T-helper 2 cell treated with Interferon-gamma antibody and Interleukin-4, amounts not matched to agents 5 μg/mL and 100 μg/mL, for 36 hours (primary cell): ENCODE data around the gene CROT.

ENCODE experiments used
- DNase-seq: peaks from one replicate; pipeline ENCODE4 v3.0.0; 2021; ENCODE audit warnings: low spot score
- H3K27ac Mint-ChIP-seq: one replicate; pipeline ENCODE4 v1.8.0; 2021; ENCODE audit warnings: mild to moderate bottlenecking, mixed read lengths
- H3K27me3 Mint-ChIP-seq: one replicate; pipeline ENCODE4 v1.8.0; 2021; ENCODE audit warnings: low read depth, mixed read lengths
- H3K36me3 Mint-ChIP-seq: one replicate; pipeline ENCODE4 v1.8.0; 2021; ENCODE audit warnings: low read depth, mixed read lengths
- H3K4me1 Mint-ChIP-seq: one replicate; pipeline ENCODE4 v1.8.0; 2021; ENCODE audit warnings: low read depth, mixed read lengths
- H3K4me3 Mint-ChIP-seq: one replicate; pipeline ENCODE4 v1.8.0; 2022; ENCODE audit warnings: mild to moderate bottlenecking, moderate library complexity, mixed read lengths
- H3K9me3 Mint-ChIP-seq: one replicate; pipeline ENCODE4 v1.8.0; 2021; ENCODE audit warnings: mixed read lengths

Gene CROT

GRCh38 chr7:87330316-87330715, 15.1 kb upstream of the CROT start:
- Mint-ChIP-seq H3K4me1 (peaks cover 2% of the 10 kb centered on the region), H3K4me3 (no peak overlapping the region), H3K27ac (no peak overlapping the region), H3K9me3 (peaks cover 60% of the 10 kb centered on the region), H3K27me3 (no peaks in the 10 kb centered on the region), H3K36me3 (peaks cover 39% of the 10 kb centered on the region)
- no peak for DNase-seq

GRCh38 chr7:87330942-87331341, 14.5 kb upstream of the CROT start:
- no peaks in the 10 kb centered on the region for H3K27me3 Mint-ChIP-seq
- DNase-seq = no peak
- H3K4me1 Mint-ChIP-seq = peaks cover 2% of the 10 kb centered on the region
- H3K27ac Mint-ChIP-seq = no peak overlapping the region
- H3K4me3 Mint-ChIP-seq = no peak overlapping the region
- peaks cover 54% of the 10 kb centered on the region for H3K9me3 Mint-ChIP-seq
- H3K36me3 Mint-ChIP-seq = peaks cover 39% of the 10 kb centered on the region

GRCh38 chr7:87331687-87332252, 13.7 kb upstream of the CROT start:
- Mint-ChIP-seq H3K27ac (no peak overlapping the region), H3K4me3 (no peak overlapping the region), H3K27me3 (no peaks in the 10 kb centered on the region), H3K36me3 (peaks cover 38% of the 10 kb centered on the region), H3K4me1 (peaks cover 2% of the 10 kb centered on the region), H3K9me3 (peaks cover 45% of the 10 kb centered on the region)
- DNase-seq = no peak

GRCh38 chr7:87332321-87332720, 13.1 kb upstream of the CROT start:
- no peaks in the 10 kb centered on the region for H3K4me1 Mint-ChIP-seq
- H3K4me3 Mint-ChIP-seq = no peak overlapping the region
- peaks cover 35% of the 10 kb centered on the region for H3K36me3 Mint-ChIP-seq

GRCh38 chr7:87336136-87336535, 9.3 kb upstream of the CROT start:
- H3K4me3 Mint-ChIP-seq = no peak overlapping the region
- H3K27me3 Mint-ChIP-seq = no peaks in the 10 kb centered on the region
- no peak overlapping the region for H3K27ac Mint-ChIP-seq
- no peak for DNase-seq
- no peaks in the 10 kb centered on the region for H3K4me1 Mint-ChIP-seq
- H3K36me3 Mint-ChIP-seq = peaks cover 14% of the 10 kb centered on the region
- peaks cover 14% of the 10 kb centered on the region for H3K9me3 Mint-ChIP-seq

More at GRCh38 chr7:87332321-87332720, 13.1 kb upstream of the CROT start:
- peaks cover 40% of the 10 kb centered on the region for H3K9me3 Mint-ChIP-seq
- DNase-seq = no peak
- H3K27ac Mint-ChIP-seq = no peak overlapping the region
- H3K27me3 Mint-ChIP-seq = no peaks in the 10 kb centered on the region

DNA sequence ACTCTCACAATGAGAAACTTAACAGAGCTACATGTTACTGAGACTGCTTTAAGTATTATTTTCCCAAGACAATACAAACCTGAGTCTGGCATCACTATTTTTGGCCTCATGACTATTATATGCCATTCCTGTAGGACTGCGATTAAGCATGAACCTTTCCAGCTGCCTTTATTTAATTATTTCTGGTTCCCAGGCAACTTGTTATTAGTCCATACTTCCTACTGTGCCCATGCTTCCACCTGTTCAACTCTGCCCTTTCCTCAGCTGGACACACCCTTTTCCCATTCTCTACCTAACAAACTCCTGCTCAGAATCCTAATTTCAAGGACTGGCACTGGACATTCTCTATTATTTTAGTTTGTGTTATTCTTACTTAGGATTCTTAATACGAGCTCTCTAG, 8.1 kb upstream of the CROT start:
- Mint-ChIP-seq H3K27ac (no peak overlapping the region), H3K4me1 (peaks cover 9% of the 10 kb centered on the region), H3K27me3 (no peaks in the 10 kb centered on the region), H3K9me3 (peaks cover 5% of the 10 kb centered on the region), H3K36me3 (peaks cover 14% of the 10 kb centered on the region), H3K4me3 (no peak overlapping the region)
- no peak for DNase-seq

DNA sequence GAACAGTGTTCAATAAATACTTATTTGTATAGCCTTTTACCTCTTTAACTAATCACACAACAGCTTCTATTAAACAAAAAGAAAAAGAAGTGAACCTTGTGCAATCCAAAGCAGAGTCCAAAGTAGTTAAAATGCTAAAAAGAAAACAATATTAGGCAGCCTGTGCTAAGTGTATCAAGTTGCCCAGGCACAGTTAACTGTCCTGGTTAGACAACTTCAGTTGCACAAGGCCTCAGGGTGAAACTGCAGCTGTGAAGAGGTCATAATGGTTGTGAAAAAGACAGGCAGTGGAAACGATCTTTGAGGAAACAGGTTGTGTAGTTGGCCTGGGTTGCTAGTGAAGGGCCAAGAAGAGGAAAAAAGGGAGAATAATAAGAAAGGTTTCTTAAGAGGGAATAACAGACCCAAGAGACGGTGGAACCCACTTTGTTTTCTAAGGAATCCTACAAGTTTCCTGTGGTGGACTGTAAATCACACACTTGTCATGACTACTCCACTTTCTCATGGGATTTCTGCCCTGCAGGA, 6.0 kb upstream of the CROT start:
- Mint-ChIP-seq H3K36me3 (peaks cover 14% of the 10 kb centered on the region), H3K4me3 (no peak overlapping the region), H3K4me1 (peaks cover 25% of the 10 kb centered on the region), H3K27ac (no peak overlapping the region), H3K27me3 (no peaks in the 10 kb centered on the region), H3K9me3 (peaks cover 4% of the 10 kb centered on the region)
- no peak for DNase-seq

GRCh38 chr7:87341441-87341840, 4.0 kb upstream of the CROT start:
- H3K27ac Mint-ChIP-seq = peak overlapping the region; percentile 64
- H3K27me3 Mint-ChIP-seq = no peaks in the 10 kb centered on the region
- peak; percentile 4 for DNase-seq
- no peaks in the 10 kb centered on the region for H3K9me3 Mint-ChIP-seq
- peak overlapping the region; percentile 30 for H3K4me3 Mint-ChIP-seq
- H3K4me1 Mint-ChIP-seq = peaks cover 29% of the 10 kb centered on the region
- H3K36me3 Mint-ChIP-seq = peaks cover 11% of the 10 kb centered on the region

GRCh38 chr7:87342231-87342630, 3.2 kb upstream of the CROT start:
- Mint-ChIP-seq H3K4me3 (peak overlapping the region; percentile 53), H3K27me3 (no peaks in the 10 kb centered on the region), H3K36me3 (peaks cover 11% of the 10 kb centered on the region), H3K9me3 (no peaks in the 10 kb centered on the region), H3K4me1 (peaks cover 36% of the 10 kb centered on the region), H3K27ac (no peak overlapping the region)
- DNase-seq = no peak

DNA sequence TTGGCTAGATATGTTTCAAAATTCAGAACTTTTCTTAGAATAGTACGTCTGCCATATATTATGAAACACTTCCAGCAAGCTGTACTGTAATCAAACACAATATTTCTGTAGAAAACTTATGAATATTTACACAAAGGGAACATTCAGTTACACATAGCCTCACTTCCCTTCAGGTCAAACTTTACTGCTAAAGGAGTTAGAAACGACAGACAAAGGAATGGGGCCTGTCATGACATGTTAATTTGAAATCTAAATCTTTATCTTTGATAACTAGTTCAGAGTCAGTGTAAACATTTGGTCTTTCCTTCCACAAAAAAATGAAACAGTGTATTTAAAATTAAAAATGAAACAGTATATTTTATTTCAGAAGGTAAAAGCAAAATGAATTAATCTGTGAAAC, 1.0 kb upstream of the CROT start:
- no peaks in the 10 kb centered on the region for H3K27me3 Mint-ChIP-seq
- no peak for DNase-seq
- H3K27ac Mint-ChIP-seq = peak overlapping the region; percentile 91
- no peaks in the 10 kb centered on the region for H3K9me3 Mint-ChIP-seq
- H3K36me3 Mint-ChIP-seq = peaks cover 25% of the 10 kb centered on the region
- peak overlapping the region; percentile 96 for H3K4me3 Mint-ChIP-seq
- peaks cover 38% of the 10 kb centered on the region for H3K4me1 Mint-ChIP-seq

- Mint-ChIP-seq H3K27me3 (no peaks in the 10 kb centered on the region), H3K9me3 (peaks cover 6% of the 10 kb centered on the region), H3K4me1 (peaks cover 38% of the 10 kb centered on the region), H3K4me3 (peak overlapping the region; percentile 96), H3K27ac (peak overlapping the region; percentile 91), H3K36me3 (peaks cover 36% of the 10 kb centered on the region)
- no peak for DNase-seq
These were observed 503 bp downstream of the CROT start for GRCh38 chr7:87345962-87346371.

- peaks cover 30% of the 10 kb centered on the region for H3K4me1 Mint-ChIP-seq
- no peak for DNase-seq
- no peak overlapping the region for H3K27ac Mint-ChIP-seq
- H3K9me3 Mint-ChIP-seq = peaks cover 6% of the 10 kb centered on the region
- H3K36me3 Mint-ChIP-seq = peaks cover 39% of the 10 kb centered on the region
- H3K27me3 Mint-ChIP-seq = no peaks in the 10 kb centered on the region
- H3K4me3 Mint-ChIP-seq = no peak overlapping the region
These were observed 1.7 kb downstream of the CROT start for GRCh38 chr7:87347207-87347606.

- H3K27ac Mint-ChIP-seq = no peak overlapping the region
- no peak for DNase-seq
- H3K27me3 Mint-ChIP-seq = no peaks in the 10 kb centered on the region
- H3K4me3 Mint-ChIP-seq = no peak overlapping the region
- peaks cover 26% of the 10 kb centered on the region for H3K4me1 Mint-ChIP-seq
- H3K36me3 Mint-ChIP-seq = peaks cover 43% of the 10 kb centered on the region
- H3K9me3 Mint-ChIP-seq = peaks cover 10% of the 10 kb centered on the region
These were observed 2.2 kb downstream of the CROT start for GRCh38 chr7:87347664-87348063.

GRCh38 chr7:87354749-87355148, 9.3 kb downstream of the CROT start:
- no peak overlapping the region for H3K4me3 Mint-ChIP-seq
- H3K27ac Mint-ChIP-seq = no peak overlapping the region
- DNase-seq = no peak
- H3K27me3 Mint-ChIP-seq = no peaks in the 10 kb centered on the region
- no peaks in the 10 kb centered on the region for H3K4me1 Mint-ChIP-seq
- peaks cover 43% of the 10 kb centered on the region for H3K9me3 Mint-ChIP-seq
- peaks cover 63% of the 10 kb centered on the region for H3K36me3 Mint-ChIP-seq

GRCh38 chr7:87356448-87356847, 11.0 kb downstream of the CROT start:
- Mint-ChIP-seq H3K36me3 (peaks cover 52% of the 10 kb centered on the region), H3K4me1 (no peaks in the 10 kb centered on the region)

More at GRCh38 chr7:87356448-87356847, 11.0 kb downstream of the CROT start:
- H3K27me3 Mint-ChIP-seq = no peaks in the 10 kb centered on the region
- H3K9me3 Mint-ChIP-seq = peaks cover 37% of the 10 kb centered on the region
- no peak for DNase-seq
- H3K4me3 Mint-ChIP-seq = no peak overlapping the region
- H3K27ac Mint-ChIP-seq = no peak overlapping the region
